CMK (cell line): ENCODE results near the gene OLFM3.

Experiments used
- DNase-seq: peaks from one replicate; pipeline ENCODE4 v3.0.0-alpha.2; 2010; ENCODE audit warnings: low read depth

Gene OLFM3

DNA sequence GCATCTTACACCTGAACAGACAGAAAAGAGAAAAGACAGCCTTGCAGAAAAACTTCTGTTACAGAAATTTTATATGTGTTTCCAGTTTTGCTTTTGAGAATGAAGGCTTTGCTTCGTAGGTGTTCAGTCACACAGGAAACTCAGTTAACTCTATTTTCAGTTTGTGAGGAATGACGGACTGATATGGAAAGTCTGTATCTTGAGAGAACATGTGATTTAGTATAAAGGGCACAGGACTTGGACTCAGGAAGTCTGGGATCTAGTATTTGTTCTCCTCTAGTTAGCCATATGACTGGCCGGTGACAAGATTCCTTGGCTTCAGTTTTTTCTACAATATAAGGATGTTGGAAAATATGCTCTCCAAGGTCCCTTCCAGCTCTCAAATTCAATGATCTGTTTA, 149.1 kb downstream of the OLFM3 start:
- DNase-seq, result no peak

DNA sequence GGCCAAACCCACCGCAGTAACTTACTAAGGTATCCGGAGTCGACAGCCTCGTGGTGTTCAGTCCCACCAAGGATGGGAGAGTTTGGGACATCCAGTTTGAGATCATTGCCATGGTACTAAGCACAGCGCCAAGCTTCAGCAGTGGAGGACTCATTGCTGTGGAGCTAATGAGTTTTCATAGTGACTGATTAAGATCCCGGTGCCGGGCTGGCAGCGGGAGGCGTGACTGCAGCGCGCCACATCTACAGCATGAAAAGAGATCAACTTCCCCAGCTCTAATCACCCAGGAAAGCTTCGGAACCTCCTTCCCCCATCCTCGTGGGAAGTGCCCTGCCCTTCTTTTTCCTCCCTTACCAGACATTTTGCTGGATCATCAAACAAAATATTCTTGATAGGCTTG, 149.9 kb downstream of the OLFM3 start:
- DNase-seq, result no peak

DNA sequence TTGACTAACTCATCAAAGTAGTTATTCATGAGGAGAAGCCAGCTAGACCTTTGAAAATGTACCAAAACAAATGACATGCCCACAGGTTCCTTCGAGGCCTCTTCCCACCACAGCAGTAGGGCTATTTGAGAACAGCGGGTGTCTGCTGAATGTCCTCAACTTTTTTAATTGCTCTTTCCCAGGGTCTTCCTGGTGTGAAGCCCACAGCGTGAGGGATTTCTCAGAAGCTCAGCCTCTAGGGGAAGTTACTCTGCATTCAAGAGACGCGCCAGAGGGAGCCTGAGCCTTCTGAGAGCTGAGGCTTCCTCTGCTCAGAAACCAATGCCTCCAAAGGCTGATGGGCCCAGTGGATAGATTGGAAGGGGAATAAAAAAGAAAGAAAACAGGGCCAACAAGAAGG, 153.6 kb downstream of the OLFM3 start:
- no peak for DNase-seq

DNA sequence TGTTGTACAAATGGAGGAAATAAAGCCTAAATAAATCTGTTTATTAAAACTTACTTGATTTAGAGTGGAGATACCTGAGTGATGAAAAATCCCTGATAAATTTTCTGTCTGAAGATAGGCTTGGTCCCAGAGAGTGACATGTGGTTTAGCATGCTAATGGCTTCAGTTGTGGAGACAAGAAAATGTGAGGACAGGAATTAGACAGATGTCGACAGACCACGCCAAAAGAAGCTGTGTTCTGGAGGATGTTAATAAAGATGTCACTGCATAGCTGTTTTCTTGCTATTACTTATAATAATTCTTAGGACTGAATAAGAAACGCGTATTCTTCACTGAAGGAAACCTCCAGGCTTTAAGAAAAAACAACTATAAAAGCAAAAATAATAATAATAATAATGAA, 154.9 kb downstream of the OLFM3 start:
- DNase-seq, result no peak

DNA sequence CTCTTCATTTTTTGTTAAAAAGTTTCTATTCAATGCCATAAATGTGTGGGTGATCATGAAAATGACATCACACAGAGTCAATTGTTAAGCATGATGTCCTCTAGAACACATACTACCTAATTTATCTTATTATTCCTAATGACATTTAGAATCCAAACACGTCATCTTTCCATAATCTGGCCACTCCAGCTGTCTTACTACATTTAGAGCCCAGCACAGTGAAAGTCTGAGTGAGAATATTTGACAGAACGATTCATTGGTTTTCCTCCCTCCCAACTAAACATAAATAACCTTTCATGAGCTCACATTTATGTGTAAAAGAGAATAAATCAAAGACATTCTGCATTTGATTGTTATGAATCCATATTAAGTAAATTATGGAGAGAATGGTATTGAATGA, 160.7 kb downstream of the OLFM3 start:
- no peak for DNase-seq

DNA sequence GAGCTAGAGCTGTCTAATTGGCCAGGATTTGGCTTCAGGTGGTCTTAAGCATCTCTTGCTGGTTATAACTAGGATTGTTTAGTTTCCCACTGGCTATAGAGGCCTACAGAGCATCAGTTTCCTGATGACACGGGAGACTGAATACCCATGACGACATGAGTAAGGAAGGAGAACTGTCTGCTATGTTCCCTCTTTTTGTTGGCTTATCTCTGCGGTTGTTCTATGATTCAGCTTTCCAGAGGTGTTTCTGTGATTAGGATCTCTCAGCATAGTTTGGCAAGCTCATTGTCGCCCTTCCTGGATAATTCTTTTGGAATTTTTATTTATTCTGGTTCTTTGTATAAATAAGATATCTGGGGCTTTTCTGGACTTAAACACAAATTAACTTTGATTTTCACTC, 163.4 kb downstream of the OLFM3 start:
- no peak for DNase-seq

DNA sequence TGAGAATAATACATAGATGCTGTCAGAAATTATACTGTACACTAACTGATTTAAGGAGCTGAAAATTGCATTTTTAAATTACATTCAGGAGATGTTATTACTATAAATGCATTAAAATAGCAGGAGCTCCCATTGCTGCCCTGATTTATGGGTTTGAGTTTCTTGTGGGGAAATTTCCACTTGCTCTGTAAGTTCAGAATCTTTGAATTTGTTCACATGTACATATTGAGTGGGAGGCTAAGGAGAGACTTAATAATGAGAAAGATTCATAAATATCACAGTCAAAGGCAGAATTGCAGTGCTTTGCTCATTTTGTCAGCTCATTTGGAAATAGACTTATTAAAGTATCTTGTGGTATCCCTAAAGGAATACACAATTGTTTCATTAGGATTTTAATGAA, 170.3 kb downstream of the OLFM3 start:
- no peak for DNase-seq

DNA sequence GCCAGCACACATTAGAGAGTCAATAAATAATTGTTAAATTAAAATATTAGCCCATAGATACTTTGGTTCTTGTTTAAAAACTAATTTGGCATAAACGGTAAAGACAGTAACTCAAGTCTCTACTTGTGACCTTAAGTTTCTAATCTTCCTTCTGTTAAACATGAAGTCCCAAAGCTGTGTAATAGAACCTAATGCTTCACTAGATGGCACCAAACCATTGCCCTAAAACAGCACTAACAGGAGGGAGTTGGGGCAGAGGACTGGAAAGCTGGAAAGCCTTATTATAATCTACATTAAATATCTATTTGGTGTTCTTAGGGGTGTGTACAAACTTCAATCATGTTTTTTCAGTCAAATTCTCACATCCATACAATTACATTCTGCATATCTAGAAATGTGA, 176.7 kb downstream of the OLFM3 start:
- DNase-seq, result no peak

DNA sequence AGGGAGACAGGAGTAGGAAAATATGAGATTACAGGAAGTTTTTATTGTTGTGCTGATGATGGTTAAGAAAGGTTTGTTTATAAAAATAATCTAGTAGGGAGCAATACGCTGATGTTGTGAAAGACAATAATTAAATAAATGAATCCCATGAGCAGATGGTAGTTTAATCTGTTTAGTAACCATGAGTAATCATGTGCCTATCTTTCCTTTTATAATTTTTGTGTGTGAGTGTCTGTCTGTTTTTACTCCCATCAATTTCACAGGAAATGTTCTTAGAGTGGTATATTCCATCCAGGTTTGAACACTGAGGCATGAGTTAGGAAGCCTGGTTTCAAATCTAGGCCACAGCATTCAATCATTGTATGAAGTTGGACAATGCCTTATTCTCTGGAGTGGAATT, 180.5 kb downstream of the OLFM3 start:
- no peak for DNase-seq

DNA sequence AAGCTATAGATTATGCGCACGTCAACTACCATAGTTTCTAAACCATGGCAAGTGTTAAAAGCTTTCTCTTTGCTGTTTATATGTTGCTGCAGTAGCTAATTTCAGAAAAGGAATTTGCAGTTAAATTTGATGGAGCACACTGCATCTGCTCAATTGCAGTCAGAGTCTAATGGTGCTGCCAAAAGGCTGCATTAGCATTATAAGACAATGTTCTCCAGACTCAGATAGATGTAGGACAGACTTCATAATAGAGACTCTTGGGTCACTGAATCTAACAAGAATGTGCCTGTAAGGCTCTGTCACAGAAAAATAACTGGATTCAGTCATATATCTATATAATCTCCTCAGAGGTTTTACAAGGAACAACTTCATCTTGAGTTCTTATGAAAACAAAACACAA, 198.3 kb downstream of the OLFM3 start:
- no peak for DNase-seq

DNA sequence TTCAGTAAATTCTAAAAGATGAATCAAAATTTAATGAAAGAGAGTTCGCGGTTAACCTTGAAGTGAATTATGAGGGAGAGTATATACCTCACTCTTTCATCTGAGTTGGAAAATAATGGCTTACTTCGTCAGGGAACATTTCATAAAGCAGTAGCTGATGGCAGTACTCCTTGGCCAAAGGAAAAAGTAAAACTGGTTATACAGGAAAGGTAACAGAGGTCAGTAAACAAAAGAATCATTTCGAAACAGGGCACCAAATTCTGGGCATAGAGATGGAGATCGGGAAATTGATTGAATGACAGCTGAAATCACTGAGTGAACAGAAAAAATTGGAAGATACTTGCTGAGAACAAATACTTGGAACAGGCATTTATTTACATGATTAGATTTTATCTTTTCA, 199.0 kb downstream of the OLFM3 start:
- no peak for DNase-seq

DNA sequence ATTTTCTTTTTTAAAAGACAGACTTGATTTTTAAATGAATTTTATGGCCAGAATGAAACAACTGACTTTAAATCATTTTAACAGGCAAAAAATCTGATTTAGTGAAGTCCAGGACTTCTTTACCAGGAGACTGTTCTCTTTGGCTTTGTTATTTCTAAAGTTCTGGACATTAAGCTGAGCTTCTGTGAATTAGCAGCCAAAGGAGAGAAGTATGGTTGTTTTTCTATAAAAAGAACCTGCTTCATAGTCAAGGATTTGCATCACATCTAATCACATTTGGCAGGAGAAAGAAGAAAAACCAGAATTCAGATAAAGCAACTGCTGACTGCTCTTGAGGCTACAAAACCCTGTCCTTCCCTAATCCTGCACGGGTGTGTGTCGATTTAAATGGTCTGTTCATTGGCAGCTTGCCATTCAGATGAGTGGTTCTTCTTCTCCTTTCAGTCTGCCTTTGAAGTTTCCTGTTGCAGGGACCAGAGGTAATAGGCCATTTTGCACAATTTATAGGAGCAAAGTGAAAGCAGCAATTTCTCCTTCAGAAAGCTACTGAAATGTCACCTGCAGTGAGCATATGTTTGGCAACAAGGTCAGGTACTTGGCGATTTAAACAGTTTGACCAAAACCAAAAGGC, 215.4 kb downstream of the OLFM3 start:
- DNase-seq, result no peak

DNA sequence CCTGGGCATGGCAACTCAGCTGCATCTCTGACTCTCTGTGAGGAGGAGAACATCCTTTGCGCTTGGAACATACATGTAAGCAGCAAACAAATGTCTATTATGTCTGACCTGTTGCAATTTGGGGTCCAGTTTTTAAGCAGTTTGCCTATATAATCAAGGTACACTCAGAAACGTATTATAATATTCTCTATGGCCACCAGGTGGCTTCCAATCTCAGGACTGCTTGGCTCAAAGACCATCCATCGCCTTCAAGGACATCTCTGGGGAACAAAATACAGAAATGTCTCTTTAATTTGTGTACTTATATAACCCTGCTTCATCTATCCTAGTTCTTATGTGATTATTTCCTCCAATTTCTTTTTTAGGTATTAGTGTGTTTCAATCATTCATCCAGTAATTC, 227.2 kb downstream of the OLFM3 start:
- no peak for DNase-seq

DNA sequence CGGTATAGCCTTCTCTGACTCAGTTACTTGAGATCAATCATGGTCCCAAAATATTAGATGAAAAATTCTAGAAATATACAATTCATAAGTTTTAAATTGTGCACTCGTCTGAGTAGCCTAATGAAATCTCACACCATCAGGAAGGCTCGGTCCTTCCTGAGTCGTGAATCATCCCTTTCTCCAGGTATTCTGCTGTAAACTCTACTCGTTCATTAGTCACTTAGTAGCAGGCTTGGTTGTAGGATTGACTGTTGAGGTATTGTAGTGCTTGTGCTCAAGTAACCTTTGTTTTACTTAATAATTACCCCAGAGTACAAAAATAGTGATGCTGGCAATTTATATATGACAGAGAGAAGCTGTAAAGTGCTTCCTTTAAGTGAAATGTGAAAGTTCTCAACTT, 238.7 kb downstream of the OLFM3 start:
- no peak for DNase-seq

DNA sequence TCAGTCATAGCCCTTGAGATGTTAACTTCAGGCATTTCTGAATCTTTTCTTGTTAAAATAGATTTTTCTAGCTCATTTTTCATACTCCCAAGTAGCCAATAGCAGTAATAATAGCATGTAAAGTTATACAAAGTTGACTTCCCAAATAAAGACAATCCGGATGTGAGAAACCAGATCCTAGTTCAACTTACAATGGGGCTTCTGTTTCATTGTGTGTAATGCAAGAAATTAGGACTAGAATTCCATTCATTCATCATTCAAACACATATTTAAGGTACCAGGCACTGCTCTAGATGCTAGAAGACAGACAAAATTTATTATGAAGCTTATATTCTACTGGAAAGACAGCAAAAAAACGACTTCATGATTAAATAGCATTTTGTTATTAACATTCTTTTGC, 240.3 kb downstream of the OLFM3 start:
- DNase-seq, result no peak
